Measurements from ENCODE around the gene ABCA5.
"Not testable (repeated sequence)": the region's sequence is repeated elsewhere in the genome, so short reads cannot be mapped to it uniquely, and the experiment has no call there.

ABCA5 gene

GRCh38 chr17:69300222-69300621 is 26.7 kb downstream of the ABCA5 start:
- Histone ChIP-seq H3K79me2 (ENCODE audit: insufficient read depth, low read length) (no peaks in the 10 kb centered on the region), H4K20me1 (ENCODE audit: insufficient read depth, low read length) (no peaks in the 10 kb centered on the region), H3K9me3 (ENCODE audit: insufficient read depth, low read length, severe bottlenecking) (no peaks in the 10 kb centered on the region), H3K27ac (ENCODE audit: low read length) (no peak overlapping the region), H3K9ac (ENCODE audit: low read depth, low read length) (no peak overlapping the region), H3K4me1 (ENCODE audit: insufficient read depth, low read length) (no peaks in the 10 kb centered on the region), H3K4me3 (ENCODE audit: low read depth in 1 of 2, low read length in 2 of 2) (no peak overlapping the region), H3K36me3 (ENCODE audit: insufficient read depth, low read length) (no peaks in the 10 kb centered on the region), H3K4me2 (ENCODE audit: insufficient read depth, low read length) (no peak overlapping the region), H3K27me3 (ENCODE audit: insufficient read depth, low read length, poor library complexity) (no peaks in the 10 kb centered on the region), H2AFZ (ENCODE audit: low read depth, low read length) (no peak overlapping the region)
- TF ChIP-seq EZH2 (IDR thresholded peaks at IDR 0.05; ENCODE audit: borderline replicate concordance, low read depth, low read length, severe bottlenecking), result no peak
- no peak for TF ChIP-seq CTCF (IDR thresholded peaks at IDR 0.05; ENCODE audit: borderline replicate concordance, extremely low read depth, low read length, poor library complexity, severe bottlenecking)
- ATAC-seq (ENCODE audit: insufficient read depth, low read depth) (no peak), DNase-seq (no peak)

- H2AFZ ChIP-seq (ENCODE audit: low read depth, low read length); ATAC-seq (ENCODE audit: insufficient read depth, low read depth); H3K4me2 ChIP-seq (ENCODE audit: insufficient read depth, low read length); H3K4me1 ChIP-seq (ENCODE audit: insufficient read depth, low read length); H3K27ac ChIP-seq (ENCODE audit: low read length); H3K79me2 ChIP-seq (ENCODE audit: insufficient read depth, low read length); H3K9me3 ChIP-seq (ENCODE audit: insufficient read depth, low read length, severe bottlenecking); H4K20me1 ChIP-seq (ENCODE audit: insufficient read depth, low read length); DNase-seq; H3K27me3 ChIP-seq (ENCODE audit: insufficient read depth, low read length, poor library complexity); H3K9ac ChIP-seq (ENCODE audit: low read depth, low read length); H3K36me3 ChIP-seq (ENCODE audit: insufficient read depth, low read length); H3K4me3 ChIP-seq (ENCODE audit: low read depth in 1 of 2, low read length in 2 of 2): not testable (repeated sequence)
Measured at GRCh38 chr17:69298120-69298722, 28.7 kb downstream of the ABCA5 start.

GRCh38 chr17:69287168-69287567 is 39.8 kb downstream of the ABCA5 start:
- H3K4me2 ChIP-seq (ENCODE audit: insufficient read depth, low read length), result no peak overlapping the region
- H4K20me1 ChIP-seq (ENCODE audit: insufficient read depth, low read length), result no peaks in the 10 kb centered on the region
- H3K4me3 ChIP-seq (ENCODE audit: low read depth in 1 of 2, low read length in 2 of 2), result no peak overlapping the region
- H3K9me3 ChIP-seq (ENCODE audit: insufficient read depth, low read length, severe bottlenecking), result no peaks in the 10 kb centered on the region
- TF ChIP-seq EZH2 (IDR thresholded peaks at IDR 0.05; ENCODE audit: borderline replicate concordance, low read depth, low read length, severe bottlenecking) (no peak), CTCF (IDR thresholded peaks at IDR 0.05; ENCODE audit: borderline replicate concordance, extremely low read depth, low read length, poor library complexity, severe bottlenecking) (no peak)
- H3K27me3 ChIP-seq (ENCODE audit: insufficient read depth, low read length, poor library complexity), result no peaks in the 10 kb centered on the region
- ATAC-seq (ENCODE audit: insufficient read depth, low read depth) (no peak), DNase-seq (no peak)
- H2AFZ ChIP-seq (ENCODE audit: low read depth, low read length), result no peak overlapping the region
- H3K36me3 ChIP-seq (ENCODE audit: insufficient read depth, low read length), result no peaks in the 10 kb centered on the region
- H3K9ac ChIP-seq (ENCODE audit: low read depth, low read length), result no peak overlapping the region
- H3K4me1 ChIP-seq (ENCODE audit: insufficient read depth, low read length), result no peaks in the 10 kb centered on the region
- H3K79me2 ChIP-seq (ENCODE audit: insufficient read depth, low read length), result no peaks in the 10 kb centered on the region
- H3K27ac ChIP-seq (ENCODE audit: low read length), result no peak overlapping the region

GRCh38 chr17:69286257-69286656 is 40.7 kb downstream of the ABCA5 start:
- no peak overlapping the region for H2AFZ ChIP-seq (ENCODE audit: low read depth, low read length)
- no peaks in the 10 kb centered on the region for H3K79me2 ChIP-seq (ENCODE audit: insufficient read depth, low read length)
- no peak overlapping the region for H3K4me2 ChIP-seq (ENCODE audit: insufficient read depth, low read length)
- ATAC-seq (ENCODE audit: insufficient read depth, low read depth) (no peak), DNase-seq (no peak)
- no peaks in the 10 kb centered on the region for H3K36me3 ChIP-seq (ENCODE audit: insufficient read depth, low read length)
- no peaks in the 10 kb centered on the region for H3K27me3 ChIP-seq (ENCODE audit: insufficient read depth, low read length, poor library complexity)
- H4K20me1 ChIP-seq (ENCODE audit: insufficient read depth, low read length), result no peaks in the 10 kb centered on the region
- H3K4me3 ChIP-seq (ENCODE audit: low read depth in 1 of 2, low read length in 2 of 2), result no peak overlapping the region
- no peaks in the 10 kb centered on the region for H3K4me1 ChIP-seq (ENCODE audit: insufficient read depth, low read length)
- no peak for TF ChIP-seq CTCF (IDR thresholded peaks at IDR 0.05; ENCODE audit: borderline replicate concordance, extremely low read depth, low read length, poor library complexity, severe bottlenecking)
- TF ChIP-seq EZH2 (IDR thresholded peaks at IDR 0.05; ENCODE audit: borderline replicate concordance, low read depth, low read length, severe bottlenecking), result no peak
- no peak overlapping the region for H3K27ac ChIP-seq (ENCODE audit: low read length)
- H3K9ac ChIP-seq (ENCODE audit: low read depth, low read length), result no peak overlapping the region
- no peaks in the 10 kb centered on the region for H3K9me3 ChIP-seq (ENCODE audit: insufficient read depth, low read length, severe bottlenecking)
